Spleen (tissue), 7 donors: ENCODE measurements around the gene CREB3L2.
"Not testable (repeated sequence)": the region's sequence is repeated elsewhere in the genome, so short reads cannot be mapped to it uniquely, and the experiment has no call there.

ENCODE experiments used
- POLR2A ChIP-seq, 3 donors: fragments of 450-650 bp; IDR thresholded peaks; one replicate each; pipeline ENCODE4 v1.5.1; 2017; ENCODE audit warnings: antibody characterized with exemption in 3 of 3, mild to moderate bottlenecking in 1 of 3
- POLR2AphosphoS5 ChIP-seq, 3 donors: sonication (generic); formaldehyde crosslinking; IDR thresholded peaks; one replicate each; pipeline ENCODE4 v1.5.1; 2017; ENCODE audit warnings: antibody characterized with exemption in 3 of 3
- TF ChIP-seq, protein P1 (sequence below), 11 experiments: fragments of 200-600 bp in 7 of 11; fragments of 450-650 bp in 4 of 11; sonication (generic) in 4 of 11; IDR thresholded peaks in 8 of 11; conservative IDR thresholded peaks in 3 of 11; 1 replicate in 7 of 11; 2 replicates in 4 of 11; pipeline versions ENCODE4 v1.4.0 to v1.8.0; 2016 to 2021; ENCODE audit warnings: antibody characterized with exemption in 11 of 11, inconsistent platforms in 4 of 11, mild to moderate bottlenecking in 1 of 11
- donor health status: DM: no; HTN: no; CAD: no; lungs with moderate emphysema.
- donor health status: DM: no; HTN: no; CAD: no.
- donor health status: DM: no; HTN: no; CAD: no.

DNA sequence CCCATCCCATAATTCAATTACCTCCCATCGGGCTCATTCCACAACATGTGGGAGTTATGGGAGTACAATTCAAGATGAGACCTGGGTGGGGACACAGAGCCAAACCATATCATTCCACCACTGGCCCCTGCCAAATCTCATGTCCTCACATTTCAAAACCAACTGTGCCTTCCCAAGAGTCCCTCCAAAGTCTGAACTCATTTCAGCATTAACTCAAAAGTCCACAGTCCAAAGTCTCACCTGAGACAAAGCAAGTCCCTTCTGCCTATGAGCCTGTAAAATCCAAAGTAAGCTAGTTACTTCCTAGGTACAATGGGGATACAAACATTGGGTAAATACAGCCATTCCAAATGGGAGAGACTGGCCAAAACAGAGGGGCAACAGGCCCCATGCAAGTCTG is 170.3 kb downstream of the CREB3L2 start:
- TF ChIP-seq POLR2AphosphoS5, POLR2A (IDR thresholded peaks at IDR 0.05): not testable (repeated sequence)
- TF ChIP-seq, protein P1, sequence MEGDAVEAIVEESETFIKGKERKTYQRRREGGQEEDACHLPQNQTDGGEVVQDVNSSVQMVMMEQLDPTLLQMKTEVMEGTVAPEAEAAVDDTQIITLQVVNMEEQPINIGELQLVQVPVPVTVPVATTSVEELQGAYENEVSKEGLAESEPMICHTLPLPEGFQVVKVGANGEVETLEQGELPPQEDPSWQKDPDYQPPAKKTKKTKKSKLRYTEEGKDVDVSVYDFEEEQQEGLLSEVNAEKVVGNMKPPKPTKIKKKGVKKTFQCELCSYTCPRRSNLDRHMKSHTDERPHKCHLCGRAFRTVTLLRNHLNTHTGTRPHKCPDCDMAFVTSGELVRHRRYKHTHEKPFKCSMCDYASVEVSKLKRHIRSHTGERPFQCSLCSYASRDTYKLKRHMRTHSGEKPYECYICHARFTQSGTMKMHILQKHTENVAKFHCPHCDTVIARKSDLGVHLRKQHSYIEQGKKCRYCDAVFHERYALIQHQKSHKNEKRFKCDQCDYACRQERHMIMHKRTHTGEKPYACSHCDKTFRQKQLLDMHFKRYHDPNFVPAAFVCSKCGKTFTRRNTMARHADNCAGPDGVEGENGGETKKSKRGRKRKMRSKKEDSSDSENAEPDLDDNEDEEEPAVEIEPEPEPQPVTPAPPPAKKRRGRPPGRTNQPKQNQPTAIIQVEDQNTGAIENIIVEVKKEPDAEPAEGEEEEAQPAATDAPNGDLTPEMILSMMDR (IDR thresholded peaks at IDR 0.05 in 8 of 11, conservative IDR thresholded peaks at IDR 0.05 in 3 of 11) = not testable (repeated sequence)
